Measurements from ENCODE around the gene MEGF11. TPM values are rescaled to one million over a fixed set of nuclear protein-coding genes. Genes with fewer than 3 reads are reported as not detected.

The MEGF11 gene
- 0.19 TPM for polyA plus RNA-seq (2013, experiment 1 of 2; ENCODE audit: insufficient read length)
- not detected for polyA plus RNA-seq (2013, experiment 2 of 2; ENCODE audit: insufficient read length)

DNA sequence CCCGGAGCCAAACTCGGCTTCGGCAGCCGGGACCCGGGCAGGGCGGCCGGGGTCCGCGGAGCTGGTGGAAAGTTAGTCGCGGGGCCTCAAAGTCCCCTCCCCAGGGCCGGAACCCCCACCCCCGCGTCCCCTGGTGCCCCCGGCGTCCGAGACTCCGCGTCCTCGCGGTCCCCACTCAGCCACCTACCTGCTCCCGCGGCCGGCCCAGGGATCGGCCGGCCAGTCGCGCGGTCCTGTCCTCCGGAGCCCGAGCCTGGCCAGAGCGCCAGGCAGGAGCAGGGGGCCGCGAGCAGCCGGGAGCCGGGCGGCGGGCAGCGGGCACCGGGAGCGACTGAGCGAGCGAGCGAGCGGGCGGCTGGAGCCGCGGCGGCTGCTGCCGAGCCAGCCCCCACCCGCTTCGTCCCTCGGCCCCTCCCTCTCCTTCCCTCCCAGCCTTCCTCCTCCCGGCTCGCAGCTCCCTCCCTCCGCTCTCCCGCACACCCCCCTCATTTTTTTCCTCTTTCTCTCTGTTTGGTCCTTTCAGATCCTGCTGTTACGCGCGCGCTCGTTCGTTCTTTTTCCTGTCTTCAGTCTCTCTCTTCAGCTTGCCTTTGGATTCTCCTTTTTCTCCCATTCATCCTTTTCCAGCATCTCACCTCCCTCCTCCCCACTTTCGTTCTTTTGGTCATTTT, at the start of gene MEGF11:
Gene MEGF11, minus strand, starts transcription at position 333 of the 671 bp plus-strand sequence. CDS start 125,347 bp downstream, outside the sequence.
- peak; percentile 25 for DNase-seq

DNA sequence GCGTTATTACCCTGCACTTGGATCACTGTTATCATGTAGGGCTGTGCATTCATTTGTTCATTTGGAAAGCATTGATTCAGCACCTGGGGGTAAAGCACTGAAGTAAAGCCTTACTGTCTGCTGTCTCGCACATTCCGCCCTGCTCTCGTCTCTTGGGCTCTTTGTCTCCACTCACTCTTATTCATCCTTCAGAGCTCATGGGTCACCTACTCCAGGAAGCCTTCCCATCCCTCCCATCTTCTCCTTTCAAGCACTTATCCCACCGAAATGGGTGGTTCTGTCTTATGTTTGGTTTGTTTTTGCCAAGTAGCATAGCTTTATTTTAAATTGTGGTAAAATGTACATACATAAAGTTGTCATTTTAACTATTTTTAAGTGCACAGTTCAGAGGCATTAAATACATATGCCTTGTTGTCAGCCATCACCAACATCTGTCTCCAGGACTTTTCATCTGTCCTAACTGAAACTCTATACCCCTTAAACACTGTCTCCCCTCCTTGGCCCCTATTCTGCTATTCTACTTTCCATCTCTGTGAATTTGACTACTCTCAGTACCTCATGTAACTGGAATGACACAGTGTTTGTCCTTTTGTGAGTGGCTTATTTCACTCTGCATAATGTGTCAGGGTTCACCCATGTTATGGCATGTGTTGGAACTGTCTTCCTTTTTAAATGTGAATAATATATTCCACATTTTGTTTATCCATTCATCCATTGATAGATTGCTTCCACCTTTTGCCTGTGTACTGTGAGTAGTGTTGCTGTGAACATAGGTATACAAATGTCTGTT, 49.1 kb upstream of the MEGF11 start:
- DNase-seq, result no peak

DNA sequence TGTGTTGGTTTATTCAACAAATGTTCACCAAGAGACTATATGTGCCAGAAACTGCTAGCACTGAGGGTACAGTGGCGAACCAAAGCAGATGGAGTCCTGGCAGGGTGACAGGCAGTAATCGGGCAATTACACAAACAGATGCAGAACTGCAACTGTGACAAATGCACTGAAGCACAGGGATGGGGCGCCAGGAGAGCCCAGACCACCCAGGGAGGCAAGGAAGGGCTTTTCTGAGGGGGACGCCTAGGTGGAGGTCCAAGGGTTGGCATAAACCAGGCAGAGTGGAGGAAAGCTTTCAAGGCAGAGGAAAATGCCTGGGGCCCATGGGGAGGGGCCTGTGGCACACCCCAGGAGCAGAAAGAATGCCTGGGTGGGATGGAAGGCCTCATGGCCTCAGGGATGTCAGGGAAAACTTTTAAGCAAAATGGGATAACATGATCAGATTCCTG, 45.3 kb upstream of the MEGF11 start:
- peak; percentile 10 for DNase-seq

GRCh38 chr15:66296186-66296585, 42.6 kb upstream of the MEGF11 start:
- no peak for DNase-seq

DNA sequence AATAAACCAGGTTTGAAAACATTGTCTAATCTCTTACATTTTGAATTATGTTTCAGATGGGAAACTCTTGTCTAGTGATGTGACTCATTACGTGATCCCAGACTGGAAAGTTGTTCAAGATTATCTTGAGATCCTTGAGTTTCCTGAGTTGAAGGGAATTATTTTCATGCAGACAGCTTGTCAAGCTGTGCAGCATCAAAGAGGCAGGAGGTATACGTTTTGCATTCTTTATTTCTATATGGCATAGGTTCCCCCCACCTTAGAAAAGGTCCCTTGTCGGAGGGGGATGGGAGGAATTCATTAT, 41.3 kb upstream of the MEGF11 start:
- DNase-seq, result peak; percentile 41

DNA sequence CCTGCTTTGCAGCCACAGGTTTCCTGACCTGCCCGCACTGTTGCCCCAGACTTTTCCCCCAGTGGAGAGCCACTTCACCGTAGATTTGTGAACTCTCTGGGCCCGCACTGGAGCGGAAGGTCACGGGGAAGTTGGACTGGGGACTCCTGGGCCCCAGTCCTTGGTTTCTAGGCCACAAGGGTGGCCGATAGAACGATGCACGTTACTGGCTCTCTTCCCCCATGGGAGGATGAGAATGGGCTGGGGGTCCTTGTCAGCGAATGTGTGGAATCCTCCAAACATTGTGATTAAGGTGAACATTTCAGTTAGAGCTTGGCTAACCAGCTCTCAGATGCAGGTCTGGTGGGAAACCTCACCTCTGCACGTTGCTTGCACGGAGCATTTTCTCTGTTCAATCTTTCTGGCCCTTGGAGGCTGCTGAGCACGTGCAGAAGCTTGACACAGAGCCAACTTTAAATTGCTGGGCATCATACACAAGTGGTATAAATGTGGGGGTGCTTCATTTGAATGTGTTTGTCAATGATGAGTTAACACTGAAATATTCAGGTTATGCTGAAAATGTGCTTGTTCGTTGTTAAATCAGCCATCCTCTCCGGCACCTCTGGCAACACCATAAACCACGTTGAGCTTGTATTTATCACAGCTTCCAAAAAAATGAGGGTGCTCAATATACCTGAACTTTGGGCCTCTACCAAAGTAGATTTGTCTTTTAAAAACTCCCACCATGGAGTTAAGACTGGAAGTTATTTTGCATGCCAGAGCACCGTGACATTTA, 40.8 kb upstream of the MEGF11 start:
- peak; percentile 89 for DNase-seq

DNA sequence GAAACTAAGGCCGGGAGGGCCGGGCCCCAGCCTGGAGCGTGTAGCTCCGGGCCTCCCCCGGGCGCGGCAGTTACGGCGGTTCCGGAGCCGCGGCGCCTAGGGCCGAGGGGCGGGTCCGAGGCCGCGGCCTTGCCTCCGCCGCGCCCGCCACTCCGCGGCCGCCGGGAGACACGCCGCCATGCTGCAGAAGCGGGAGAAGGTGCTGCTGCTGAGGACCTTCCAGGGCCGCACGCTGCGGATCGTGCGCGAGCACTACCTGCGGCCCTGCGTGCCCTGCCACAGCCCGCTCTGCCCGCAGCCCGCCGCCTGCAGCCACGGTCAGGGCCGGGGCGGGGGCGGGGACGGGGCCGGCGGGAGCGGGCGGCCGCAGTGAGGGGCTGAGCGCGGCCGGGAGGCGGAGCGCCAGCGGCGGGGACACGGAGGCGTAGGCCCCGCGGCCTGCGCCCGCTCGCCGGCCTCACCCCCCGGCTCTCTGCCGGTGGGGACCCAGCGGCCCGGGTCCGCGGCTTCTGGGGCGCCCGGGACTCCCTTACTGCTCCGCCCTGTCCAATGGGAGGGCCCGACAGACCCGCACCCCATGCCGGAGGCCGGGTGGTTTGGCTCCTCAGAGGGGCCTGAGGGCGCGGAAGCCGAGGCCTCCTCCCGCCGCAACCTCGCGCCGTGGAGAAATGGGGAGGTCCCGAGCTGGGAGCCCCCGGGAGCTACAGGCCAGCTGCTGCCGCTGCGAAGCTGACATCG, 40.0 kb upstream of the MEGF11 start, which contains the start of gene DIS3L:
Gene DIS3L, plus strand, starts transcription at position 150 of the 738 bp plus-strand sequence. Its CDS starts 29 bp downstream, at position 179.
- peak; percentile 44 for DNase-seq

DNA sequence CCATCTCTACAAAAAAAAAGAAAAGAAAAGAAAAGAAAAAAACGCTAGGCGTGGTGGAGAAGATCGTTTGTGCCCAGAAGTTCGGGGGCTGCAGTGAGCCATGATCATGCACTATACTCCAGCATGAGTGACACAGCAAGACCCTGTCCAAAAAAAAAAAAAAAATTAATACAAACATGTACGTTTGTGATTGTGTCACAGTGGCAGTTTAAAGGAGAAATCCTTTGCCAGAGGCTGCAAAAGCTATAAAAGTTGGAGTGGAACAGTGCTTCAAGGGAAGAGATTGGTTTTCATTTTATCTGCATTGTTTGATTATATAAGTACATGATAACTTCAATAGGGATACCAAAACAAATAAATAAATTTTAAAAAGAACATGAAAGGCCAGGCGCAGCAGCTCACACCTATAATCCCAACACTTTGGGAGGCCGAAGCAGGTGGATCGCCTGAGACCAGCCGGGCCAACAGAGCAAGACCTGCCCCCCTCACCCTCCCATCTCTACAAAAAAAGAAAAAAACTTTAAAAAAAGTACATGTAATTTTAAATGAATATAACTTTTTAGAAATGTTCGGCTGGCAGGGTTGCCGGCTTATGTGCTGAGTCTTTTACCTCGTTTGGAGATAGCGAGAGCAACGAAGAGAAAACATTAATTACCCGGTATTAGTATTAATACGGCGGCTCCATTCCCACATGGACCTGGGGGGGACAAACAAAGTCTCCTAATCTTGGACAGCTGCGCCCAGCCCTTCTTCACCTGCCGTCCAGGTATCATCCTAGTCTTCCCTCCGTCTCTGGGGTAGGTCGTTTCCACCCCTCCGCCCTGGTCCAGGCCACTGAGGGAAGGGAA, 39.2 kb upstream of the MEGF11 start:
- no peak for DNase-seq

- peak; percentile 16 for DNase-seq
These were observed 38.4 kb upstream of the MEGF11 start for GRCh38 chr15:66291816-66292570.

DNA sequence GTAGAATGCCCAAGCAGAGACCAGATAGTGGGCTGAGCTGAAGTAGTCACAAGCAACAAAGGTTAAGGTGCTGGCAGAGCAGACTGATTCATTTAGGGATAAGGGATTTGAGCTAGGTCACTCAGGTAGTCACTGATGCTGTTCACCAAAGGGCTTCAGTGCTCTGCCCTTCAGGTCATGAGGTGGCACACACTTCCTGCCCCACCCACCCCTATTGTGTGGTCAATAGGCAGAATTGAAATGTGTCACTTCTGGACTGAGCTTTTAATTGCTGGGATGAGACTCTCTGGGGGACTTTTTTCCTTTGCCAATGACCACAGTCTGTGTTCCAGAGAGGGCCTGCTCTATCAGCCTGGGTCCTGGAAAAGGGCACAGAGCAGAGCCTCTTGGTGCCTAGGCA, 37.0 kb upstream of the MEGF11 start:
- no peak for DNase-seq

DNA sequence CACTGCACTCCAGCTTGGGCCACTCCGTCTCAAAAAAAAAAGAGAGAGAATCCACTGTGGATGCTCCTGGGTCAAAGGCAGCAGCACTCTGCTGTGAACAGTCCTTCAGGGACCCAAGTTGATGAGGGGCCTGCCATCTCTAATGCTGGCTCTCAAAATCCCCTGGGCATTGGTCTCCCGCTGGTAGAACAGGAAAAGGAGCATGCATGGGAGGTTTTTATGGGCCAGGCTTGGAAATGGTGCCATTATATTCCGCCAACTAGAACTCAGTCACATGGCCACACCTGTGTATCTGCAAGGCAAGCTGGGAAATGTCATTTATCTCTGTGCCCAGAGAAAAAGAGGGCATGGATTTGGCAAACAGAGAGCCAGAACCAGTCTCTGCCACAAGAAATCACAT, 36.5 kb upstream of the MEGF11 start:
- no peak for DNase-seq

- no peak for DNase-seq
These were observed 35.1 kb upstream of the MEGF11 start for GRCh38 chr15:66288551-66289185.

DNA sequence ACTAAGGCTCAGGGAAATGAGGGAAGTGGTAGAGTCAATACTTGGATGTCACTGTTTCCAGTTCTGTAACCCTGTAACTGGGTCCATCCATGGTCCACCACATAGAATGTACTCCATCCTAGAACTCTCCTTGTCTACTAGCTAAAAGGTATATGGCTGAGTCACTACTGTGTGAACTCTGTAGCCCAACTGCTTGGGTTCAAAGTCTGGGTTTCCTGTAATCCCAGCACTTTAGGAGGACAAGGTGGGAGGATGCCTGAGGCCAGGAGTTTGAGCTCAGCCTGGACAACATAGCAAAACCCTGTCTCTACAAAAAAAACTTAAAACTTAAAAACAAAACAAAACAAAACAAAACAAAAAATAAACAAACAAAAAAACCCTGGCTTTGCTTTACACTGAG, 34.5 kb upstream of the MEGF11 start:
- DNase-seq, result no peak

GRCh38 chr15:66287461-66288057, 34.0 kb upstream of the MEGF11 start:
- DNase-seq, result peak; percentile 21

DNA sequence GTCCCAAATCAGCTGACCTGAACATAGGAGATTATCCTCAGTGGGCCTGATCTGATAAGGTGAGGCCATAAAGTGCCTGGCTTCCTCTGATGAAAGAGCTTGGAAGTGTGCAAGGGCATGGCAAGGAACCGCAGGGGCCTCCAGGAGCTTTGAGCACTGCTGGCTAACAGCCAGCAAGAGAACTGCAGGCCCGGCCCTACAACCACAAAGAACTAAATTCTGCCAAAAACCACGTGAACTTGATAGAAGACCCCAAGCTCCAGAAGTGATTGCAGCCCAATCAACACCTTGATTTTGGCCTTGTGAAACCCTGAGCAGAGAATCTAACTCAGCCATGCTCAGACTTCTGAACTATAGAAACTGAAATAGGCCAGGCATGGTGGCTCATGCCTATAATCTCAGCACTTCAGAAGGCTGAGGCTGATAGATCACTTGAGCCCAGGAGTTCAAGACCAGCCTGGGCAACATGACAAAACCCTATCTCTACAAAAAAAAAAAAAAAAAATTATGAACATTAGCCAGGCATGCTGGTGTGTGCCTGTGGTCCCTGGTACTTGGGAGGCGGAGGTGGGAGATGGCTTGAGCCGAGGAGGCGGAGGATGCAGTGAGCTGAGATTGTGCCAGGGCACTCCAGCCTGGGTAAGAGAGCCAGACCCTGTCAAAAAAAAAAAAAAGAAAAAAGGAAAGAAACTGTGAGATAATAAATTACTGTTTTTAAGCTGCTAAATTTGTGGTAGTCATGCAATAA, 32.2 kb upstream of the MEGF11 start:
- DNase-seq, result no peak

DNA sequence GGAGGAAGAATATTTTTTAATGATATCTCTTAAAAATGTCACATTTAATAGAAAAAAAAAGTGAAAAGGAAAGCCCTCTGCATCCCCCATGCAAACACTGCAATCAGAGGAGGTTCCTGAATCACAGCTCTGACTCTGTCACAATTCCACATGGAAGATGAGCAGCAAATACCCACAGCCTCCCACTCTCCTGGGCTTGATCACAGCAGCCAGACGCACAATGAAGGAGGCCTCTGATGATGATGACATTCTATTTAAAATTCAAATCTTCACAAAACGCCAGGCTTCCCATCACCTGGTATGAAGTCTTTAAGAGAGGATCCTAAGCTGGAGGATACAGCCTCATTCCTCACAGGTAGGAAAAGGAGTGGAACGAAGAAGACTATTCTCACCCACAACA, 30.7 kb upstream of the MEGF11 start:
- DNase-seq, result no peak

DNA sequence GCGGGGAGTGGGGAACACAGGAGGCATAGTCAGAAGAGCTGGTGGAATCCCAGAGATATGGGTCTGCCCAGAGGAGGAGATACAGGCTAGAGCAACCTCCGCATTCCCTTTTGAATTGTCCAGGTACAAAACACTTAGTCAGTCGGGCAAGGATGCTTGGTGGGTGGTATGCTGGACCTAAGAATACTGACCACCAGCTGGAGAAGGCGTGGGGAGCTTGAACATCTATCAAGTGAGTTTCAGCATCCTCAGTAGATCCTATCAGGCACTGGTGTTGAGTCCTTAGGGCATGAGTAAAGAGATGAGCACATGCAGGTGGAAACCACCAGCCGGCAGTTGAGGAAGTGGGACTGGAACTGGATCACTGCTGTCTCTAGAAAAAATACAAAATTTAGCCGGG, 25.1 kb upstream of the MEGF11 start:
- DNase-seq, result no peak

DNA sequence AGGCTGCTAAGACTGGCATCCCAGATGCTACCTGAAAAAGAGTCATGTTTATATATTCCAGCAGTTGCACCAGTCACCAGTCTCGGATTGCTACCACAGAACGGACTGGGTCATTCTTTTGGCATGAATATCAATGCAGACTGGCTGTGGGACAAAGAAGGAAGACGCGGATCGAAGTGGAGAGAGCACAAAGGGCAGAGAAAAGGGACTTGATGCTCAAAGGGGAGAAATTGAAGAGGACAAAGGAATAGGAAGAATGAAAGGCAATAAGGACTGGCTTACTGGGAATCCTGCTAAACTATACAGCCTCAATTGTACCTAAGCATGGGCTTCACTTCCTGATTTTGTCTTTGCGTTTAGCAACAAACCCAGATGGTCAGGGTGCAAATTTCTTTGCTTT, 24.5 kb upstream of the MEGF11 start:
- no peak for DNase-seq

DNA sequence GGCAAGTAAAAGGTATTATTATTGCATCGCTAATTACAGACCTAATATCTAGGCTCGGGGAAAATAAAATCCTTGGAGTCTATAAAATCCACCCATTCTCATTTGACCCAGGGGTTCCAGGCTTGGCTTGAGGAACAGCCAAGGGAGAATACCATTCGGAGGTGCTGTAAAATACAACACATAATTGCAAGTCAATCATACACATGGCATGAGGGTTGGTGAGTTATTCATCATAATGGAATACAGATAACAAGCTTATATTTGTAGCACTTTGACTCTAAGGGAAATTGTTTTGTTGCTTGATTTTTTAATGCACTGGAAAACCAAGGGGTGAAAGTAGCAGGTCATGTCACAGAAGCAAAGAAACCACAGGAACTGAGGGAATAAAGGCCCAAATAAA, 23.0 kb upstream of the MEGF11 start:
- no peak for DNase-seq
